Activated CD8-positive, alpha-beta memory T cell treated with anti-CD3 and anti-CD28 coated beads for 24 hours (primary cell): ENCODE results near the gene CARMIL1.
A peak's percentile ranks its signal among the peaks of the same experiment; 100 is the strongest.

Source experiments
- DNase-seq: peaks from one replicate; pipeline ENCODE4 v3.0.0-alpha.2; 2020

The CARMIL1 gene

DNA sequence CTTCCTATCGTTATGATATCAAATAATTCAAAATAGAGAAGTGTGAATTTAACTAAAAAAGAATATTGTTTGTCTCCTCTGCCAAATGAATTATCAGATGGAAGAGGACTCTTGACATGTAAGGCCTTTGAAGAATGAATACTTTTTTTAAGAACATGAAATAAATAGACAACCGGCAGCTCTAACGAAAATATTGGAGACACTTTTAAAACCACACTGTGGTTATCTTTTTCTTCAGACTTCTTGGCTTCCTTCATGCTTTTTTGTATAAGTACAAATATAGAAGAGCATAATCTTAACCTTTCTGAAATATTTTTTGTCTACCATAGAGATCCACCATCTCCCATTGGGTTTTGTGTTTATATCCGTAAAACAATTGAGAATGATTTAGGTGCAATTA is 257.6 kb downstream of the CARMIL1 start:
- DNase-seq: no peak

DNA sequence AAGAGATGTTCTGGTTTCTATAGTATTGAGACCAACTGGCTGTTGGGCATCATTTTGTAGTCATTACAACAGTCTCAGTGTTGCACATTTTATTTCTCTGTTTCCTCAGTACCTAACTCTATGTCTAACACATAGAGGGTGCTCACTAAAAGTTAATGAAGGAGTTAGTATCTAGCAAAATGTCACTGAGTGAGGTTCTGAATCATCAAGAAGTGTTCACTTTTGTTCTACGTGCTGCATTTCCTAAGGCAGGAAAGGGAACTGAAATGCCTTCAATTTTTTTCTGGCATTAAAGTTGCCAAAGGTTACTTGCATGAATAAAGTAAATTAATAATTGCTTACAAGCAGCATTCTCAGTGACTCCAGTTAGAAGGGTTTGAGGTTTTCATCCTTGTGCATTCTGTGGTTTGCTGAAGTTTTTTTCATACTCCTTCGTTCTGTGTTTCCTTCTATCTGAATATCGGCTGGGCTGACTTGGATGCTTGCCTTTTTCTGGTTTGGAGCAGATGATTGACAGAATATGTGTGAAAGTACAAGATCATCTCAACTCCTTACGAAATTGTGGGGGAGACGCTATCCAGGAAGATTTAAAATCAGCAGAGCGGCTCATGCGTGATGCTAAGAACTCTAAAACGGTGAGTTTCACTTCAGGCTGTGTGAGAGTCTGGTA is 258.3 kb downstream of the CARMIL1 start:
- DNase-seq: no peak

DNA sequence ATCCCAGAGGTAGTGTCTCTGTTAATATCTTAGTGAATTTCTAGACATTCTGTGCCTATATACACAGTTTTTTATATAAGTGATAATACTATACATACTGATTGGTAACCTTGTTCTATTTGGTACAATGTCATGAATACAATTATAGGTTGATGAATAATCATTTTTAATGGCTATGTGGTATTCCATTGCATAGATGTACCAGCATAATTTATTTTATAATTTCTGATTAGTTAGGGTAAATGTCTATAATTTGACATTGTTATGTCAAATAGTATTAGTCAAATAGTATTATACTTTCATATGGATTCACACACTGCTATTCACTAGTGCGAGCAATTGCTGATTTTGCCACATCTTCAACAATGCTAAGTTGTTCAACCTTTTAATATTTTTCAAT is 262.1 kb downstream of the CARMIL1 start:
- DNase-seq: no peak

DNA sequence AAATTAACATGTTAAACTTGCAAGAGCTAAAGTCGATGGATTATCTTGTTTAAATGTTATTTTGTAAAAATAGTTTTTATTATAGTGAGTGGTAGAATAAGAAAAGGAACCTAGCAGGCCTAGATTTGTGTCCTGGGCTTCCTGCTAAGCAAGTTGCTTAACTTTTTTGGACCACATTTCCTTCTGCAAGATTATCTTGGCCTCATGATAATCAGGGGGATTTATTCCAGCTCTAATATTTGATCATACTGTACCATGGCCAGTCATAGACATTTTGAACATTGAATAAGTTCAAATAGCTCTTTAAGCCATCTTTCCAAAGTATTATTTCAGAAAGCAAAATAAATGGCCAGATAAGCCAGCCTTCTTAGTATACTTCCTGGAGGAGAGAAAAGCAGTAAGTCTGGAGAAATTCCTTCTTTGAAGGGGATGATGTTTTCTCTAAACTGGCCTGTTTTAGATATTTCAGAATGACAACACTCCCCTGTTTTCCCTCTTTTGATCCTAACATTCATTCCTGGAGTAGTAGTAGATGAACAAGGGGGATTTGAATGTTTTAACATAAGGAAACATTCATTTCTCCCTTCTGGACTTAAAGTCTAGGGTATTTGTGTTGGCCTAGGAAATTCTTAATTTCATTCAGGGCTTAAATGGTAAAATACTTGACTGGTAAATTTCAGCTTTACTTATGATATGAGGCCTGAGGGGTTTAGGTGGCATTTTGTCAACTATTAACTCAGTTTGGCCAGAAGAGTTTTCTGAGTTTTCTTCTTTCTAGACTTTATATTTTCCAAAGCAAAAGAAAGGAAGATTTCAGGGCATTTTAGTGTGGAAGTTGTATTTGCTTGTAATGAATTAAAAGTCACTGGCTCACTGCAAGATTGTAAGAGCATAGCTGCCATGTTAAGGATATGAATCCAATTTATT is 264.1 kb downstream of the CARMIL1 start:
- no peak for DNase-seq

DNA sequence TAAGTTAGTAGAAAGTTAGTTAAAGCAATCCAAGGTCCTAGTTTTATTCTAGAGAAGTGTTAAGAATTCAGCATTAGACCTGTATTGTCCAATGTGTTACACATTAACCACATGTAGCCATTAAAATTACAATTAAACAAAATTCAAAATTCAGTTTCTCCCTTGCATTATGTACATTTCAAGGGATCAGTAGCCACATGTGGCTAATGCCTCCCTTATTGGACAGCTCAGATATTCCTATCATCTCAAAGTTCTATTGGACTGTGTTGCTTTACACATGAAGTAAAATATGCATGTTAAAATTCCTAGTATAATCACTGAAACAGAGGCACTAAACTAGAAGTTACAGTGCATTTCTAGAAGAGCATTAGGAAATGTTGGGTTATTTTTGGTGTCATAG is 265.7 kb downstream of the CARMIL1 start:
- no peak for DNase-seq

DNA sequence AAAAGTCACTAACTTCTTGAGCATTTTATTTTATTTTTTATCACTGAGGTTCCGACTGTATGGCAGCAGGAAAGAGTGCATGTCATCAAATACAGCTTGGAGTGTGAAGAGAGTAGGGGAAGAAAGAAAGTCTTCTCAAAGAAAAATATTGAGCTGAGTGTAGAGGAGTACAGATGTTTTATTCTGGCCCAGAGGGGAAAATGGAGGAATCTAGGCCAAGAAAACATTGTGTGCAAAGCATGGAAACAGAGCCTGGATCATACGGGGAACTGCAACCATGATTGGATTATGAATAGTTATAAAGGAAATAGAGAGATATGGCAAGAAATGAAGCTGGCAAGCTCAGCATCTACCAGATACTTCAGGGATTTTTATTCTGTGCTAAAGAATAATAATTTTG is 268.6 kb downstream of the CARMIL1 start:
- no peak for DNase-seq

DNA sequence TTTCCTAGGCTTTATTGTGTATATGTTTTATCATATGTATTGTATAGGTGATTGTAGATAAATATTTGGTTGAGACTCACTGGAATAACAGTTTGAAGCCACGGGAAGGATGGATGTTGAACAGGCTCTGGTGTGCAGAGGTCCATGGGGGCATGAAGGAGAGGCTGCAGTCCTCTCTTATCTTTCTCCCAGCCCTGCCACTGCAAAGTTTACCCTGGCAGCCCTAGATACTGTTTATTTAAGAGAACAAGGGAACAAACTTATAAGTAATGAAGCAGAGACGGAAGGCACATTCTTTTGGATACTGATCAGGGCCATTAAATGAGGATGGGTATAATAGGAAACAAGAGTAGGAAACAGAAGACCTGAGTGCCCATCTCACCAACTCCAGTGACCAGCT is 269.3 kb downstream of the CARMIL1 start:
- DNase-seq: no peak

DNA sequence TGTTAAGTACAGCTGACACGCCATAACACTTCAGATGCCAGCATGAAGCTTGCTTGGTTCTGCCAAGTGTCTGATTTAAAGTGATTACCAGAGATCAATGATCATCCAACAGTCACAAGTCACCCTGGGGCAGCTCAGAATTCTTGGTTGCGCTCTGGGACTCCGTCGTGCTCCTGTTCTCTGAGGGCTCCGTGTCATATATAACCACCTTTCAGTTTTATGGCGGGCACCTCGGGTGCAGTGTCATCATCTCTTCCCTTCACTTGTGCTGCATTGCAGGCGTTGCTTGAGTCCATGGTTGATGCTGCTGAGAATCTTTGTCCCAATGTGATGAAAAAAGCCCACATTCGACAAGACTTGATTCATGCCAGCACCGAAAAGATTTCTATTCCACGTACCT is 271.5 kb downstream of the CARMIL1 start:
- no peak for DNase-seq

GRCh38 chr6:25553502-25553901 is 274.3 kb downstream of the CARMIL1 start:
- DNase-seq: no peak

DNA sequence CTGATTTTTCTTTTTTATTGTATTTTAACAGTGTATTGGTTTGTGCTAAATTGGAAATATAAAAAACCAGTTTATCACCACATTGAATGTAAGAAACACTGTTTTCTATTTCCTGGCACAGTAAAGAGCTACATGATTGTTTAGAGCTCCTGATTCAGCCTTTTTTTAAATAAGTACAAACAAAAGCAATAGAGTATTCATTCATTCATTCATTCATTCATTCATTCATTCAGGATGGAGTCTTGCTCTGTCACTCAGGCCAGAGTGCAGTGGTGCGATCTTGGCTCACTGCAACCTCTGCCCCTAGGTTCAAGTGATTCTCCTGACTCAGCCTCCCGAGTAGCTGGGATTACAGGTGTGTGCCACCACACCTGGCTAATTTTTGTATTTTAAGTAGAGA is 276.0 kb downstream of the CARMIL1 start:
- no peak for DNase-seq

GRCh38 chr6:25556516-25556915 is 277.3 kb downstream of the CARMIL1 start:
- DNase-seq: peak; percentile 90

GRCh38 chr6:25558155-25558817 is 279.1 kb downstream of the CARMIL1 start:
- DNase-seq: no peak

DNA sequence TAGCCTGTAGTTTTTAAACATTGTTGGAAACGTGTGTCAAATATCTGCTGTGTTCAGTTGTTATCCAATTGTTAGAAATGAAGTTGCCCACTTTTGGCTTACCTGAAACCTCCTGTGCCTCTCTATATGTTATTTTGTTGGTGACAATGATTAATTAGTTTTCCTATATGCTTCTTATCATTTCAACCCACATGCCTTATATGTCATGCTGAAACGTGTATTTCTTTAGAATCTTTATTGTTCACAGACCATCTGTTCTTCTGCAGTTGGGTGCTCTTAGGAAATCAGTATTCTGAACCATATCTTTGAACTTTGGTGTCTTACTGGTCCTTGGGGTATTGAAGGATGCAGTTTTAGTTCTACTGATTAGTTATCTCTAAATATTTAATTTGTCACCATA is 281.7 kb downstream of the CARMIL1 start:
- DNase-seq: no peak

DNA sequence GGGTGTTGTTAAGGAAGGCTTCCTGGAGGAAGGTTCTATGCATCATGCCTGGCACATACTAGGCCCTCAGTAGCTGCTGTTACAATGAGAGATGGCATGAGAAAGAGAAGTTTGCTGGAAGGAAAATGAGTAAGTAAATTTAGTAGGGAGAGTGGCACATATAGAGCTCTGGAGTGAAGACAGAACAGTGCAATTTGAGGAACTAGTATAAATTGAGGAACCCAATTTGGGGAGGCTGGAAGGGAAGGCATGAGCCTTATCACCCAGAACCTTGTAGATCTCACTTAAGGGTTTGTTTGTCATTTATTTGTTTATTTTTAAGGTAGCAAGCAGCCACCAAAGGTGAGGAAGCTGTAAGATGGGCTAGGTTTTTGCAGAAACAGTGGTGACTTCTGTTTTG is 285.8 kb downstream of the CARMIL1 start:
- DNase-seq: no peak

GRCh38 chr6:25570578-25570977 is 291.4 kb downstream of the CARMIL1 start:
- DNase-seq: no peak

GRCh38 chr6:25576919-25577318 is 297.7 kb downstream of the CARMIL1 start:
- DNase-seq: no peak

GRCh38 chr6:25578538-25578937 is 299.4 kb downstream of the CARMIL1 start:
- no peak for DNase-seq

DNA sequence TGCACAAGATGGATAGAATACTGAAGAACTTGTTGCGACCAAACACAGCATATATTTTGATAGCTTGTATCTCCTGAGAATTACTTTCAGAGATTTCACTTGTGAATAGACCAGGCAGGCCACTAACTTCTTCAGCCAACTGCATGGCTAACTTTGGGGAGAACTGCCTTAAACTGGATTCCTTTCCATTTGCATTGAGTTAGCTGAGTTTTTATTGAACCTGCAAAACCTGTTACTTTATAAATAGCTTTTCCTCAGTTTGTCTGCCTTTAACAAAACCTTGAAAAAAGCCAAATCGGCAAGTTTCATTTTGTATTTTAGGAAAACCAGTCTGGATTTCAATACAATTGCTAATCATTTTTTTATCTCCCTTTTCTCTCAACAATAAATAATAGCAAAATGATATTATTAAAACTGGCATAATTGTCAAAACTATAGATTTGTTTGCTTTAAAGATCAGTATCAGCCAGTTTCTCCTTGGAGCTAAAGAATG is 300.3 kb downstream of the CARMIL1 start:
- DNase-seq: no peak

- no peak for DNase-seq
Observed at GRCh38 chr6:25579902-25580495, 300.8 kb downstream of the CARMIL1 start.

- no peak for DNase-seq
Observed at GRCh38 chr6:25582101-25582500, 302.9 kb downstream of the CARMIL1 start.

DNA sequence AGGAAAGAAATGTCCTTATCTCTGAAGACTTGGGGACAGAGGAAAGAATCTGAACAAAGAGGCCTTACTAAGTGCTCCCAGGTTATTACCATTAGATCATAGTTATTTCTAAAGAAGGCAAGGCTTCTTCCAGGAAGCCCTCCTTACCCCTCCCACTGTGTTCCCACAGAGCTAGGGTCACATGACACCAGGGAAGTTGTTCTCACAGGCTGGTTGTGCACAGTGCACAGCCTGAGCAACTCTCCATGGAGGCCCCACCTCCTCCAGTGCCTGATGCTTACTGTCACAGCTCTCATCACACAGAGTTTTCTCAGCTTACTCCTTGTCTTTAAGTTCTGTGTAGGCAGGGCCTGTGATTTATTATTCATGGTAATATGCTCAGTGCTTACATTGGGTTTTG is 303.9 kb downstream of the CARMIL1 start:
- no peak for DNase-seq

- no peak for DNase-seq
Observed at GRCh38 chr6:25583906-25584305, 304.7 kb downstream of the CARMIL1 start.

- DNase-seq: no peak
Observed at GRCh38 chr6:25585225-25585624, 306.1 kb downstream of the CARMIL1 start.
